Mesenchymal stem cell (in vitro differentiated cells and primary cell): ENCODE data around the gene PRKCSH.

Experiments used
- DNase-seq: peaks from one replicate; pipeline ENCODE4 v3.0.0-alpha.2; 2013
- H2AFZ ChIP-seq: one replicate; pipeline ENCODE4 v1.6.1; 2013; ENCODE audit warnings: low read depth, mild to moderate bottlenecking, control low read depth, inconsistent platforms, low read length, moderate library complexity
- H2AK5ac ChIP-seq: 2 replicates; pipeline ENCODE4 v1.6.1; 2013; ENCODE audit warnings: low read length, moderate library complexity, mild to moderate bottlenecking, inconsistent platforms; ENCODE audit not compliant: severe bottlenecking
- H2BK120ac ChIP-seq: one replicate; pipeline ENCODE4 v1.6.1; 2013; ENCODE audit warnings: low read depth, mild to moderate bottlenecking, inconsistent platforms, low read length, moderate library complexity
- H2BK12ac ChIP-seq, 2 experiments: one replicate each; pipeline ENCODE4 v1.6.1; 2013; ENCODE audit warnings: inconsistent platforms in 2 of 2, low read length in 2 of 2, mild to moderate bottlenecking in 2 of 2, moderate library complexity in 2 of 2, control low read depth in 1 of 2
- H2BK15ac ChIP-seq: one replicate; pipeline ENCODE4 v1.6.1; 2013; ENCODE audit warnings: mild to moderate bottlenecking, low read depth, inconsistent platforms; ENCODE audit not compliant: poor library complexity, severe bottlenecking
- H2BK5ac ChIP-seq: 2 replicates; pipeline ENCODE4 v1.6.1; 2013; ENCODE audit warnings: low read depth, mild to moderate bottlenecking, low read length, control low read depth, inconsistent platforms; ENCODE audit not compliant: poor library complexity, severe bottlenecking
- H3K14ac ChIP-seq, 2 experiments: one replicate each; pipeline ENCODE4 v1.6.1; 2013; ENCODE audit warnings: inconsistent platforms in 2 of 2, low read length in 2 of 2, control low read depth in 1 of 2, mild to moderate bottlenecking in 1 of 2, moderate library complexity in 1 of 2
- H3K18ac ChIP-seq, 2 experiments: one replicate each; pipeline ENCODE4 v1.6.1; 2013; ENCODE audit warnings: inconsistent platforms in 2 of 2, low read length in 2 of 2, control low read depth in 1 of 2, low read depth in 1 of 2, mild to moderate bottlenecking in 1 of 2
- H3K23ac ChIP-seq, 2 experiments: one replicate each; pipeline ENCODE4 v1.6.1; 2013; ENCODE audit warnings: inconsistent platforms in 2 of 2, low read length in 2 of 2, mild to moderate bottlenecking in 2 of 2, moderate library complexity in 2 of 2, control low read depth in 1 of 2
- H3K27ac ChIP-seq: 2 replicates; pipeline ENCODE4 v1.5.1; 2013; ENCODE audit warnings: mild to moderate bottlenecking, moderate library complexity, low read length, control low read depth, inconsistent platforms; ENCODE audit not compliant: poor library complexity, severe bottlenecking
- H3K27me3 ChIP-seq, 2 experiments: 2 replicates each; pipeline versions ENCODE4 v1.6.1 to v1.7.0; 2013; ENCODE audit warnings: low read length in 2 of 2, mild to moderate bottlenecking in 2 of 2, moderate library complexity in 2 of 2, control low read depth in 1 of 2, inconsistent platforms in 1 of 2; ENCODE audit not compliant: control insufficient read depth in 1 of 2, insufficient read depth in 1 of 2
- H3K36me3 ChIP-seq, 2 experiments: 2 replicates each; pipeline versions ENCODE4 v1.6.1 to v1.7.0; 2013; ENCODE audit warnings: low read length in 2 of 2, control low read depth in 1 of 2, inconsistent platforms in 1 of 2, low read depth in 1 of 2, mild to moderate bottlenecking in 1 of 2; ENCODE audit not compliant: insufficient read depth in 2 of 2, control insufficient read depth in 1 of 2
- H3K4ac ChIP-seq, 2 experiments: one replicate each; pipeline ENCODE4 v1.6.1; 2013; ENCODE audit warnings: inconsistent platforms in 2 of 2, low read length in 2 of 2, mild to moderate bottlenecking in 2 of 2, moderate library complexity in 2 of 2, control low read depth in 1 of 2, low read depth in 1 of 2
- H3K4me1 ChIP-seq: 2 replicates; pipeline ENCODE4 v1.6.1; 2013; ENCODE audit warnings: low read depth, low read length, control low read depth; ENCODE audit not compliant: control insufficient read depth, insufficient read depth
- H3K4me2 ChIP-seq: 2 replicates; pipeline ENCODE4 v1.6.1; 2013; ENCODE audit warnings: low read length, mild to moderate bottlenecking, inconsistent platforms; ENCODE audit not compliant: poor library complexity, severe bottlenecking
- H3K4me3 ChIP-seq, 2 experiments: 2 replicates each; pipeline versions ENCODE4 v1.5.1 to v1.7.0; 2013; ENCODE audit warnings: low read length in 2 of 2, mild to moderate bottlenecking in 2 of 2, control low read depth in 1 of 2, low read depth in 1 of 2; ENCODE audit not compliant: insufficient read depth in 1 of 2
- H3K79me1 ChIP-seq: replicated peaks from 2 replicates; pipeline ENCODE4 v1.6.1; 2013; ENCODE audit warnings: mild to moderate bottlenecking, control low read depth, low read length, inconsistent platforms; ENCODE audit not compliant: poor library complexity, severe bottlenecking
- H3K9ac ChIP-seq: 2 replicates; pipeline ENCODE4 v1.7.0; 2013; ENCODE audit warnings: mild to moderate bottlenecking, low read length, moderate library complexity
- H3K9me3 ChIP-seq: 2 replicates; pipeline ENCODE4 v1.7.0; 2013; ENCODE audit warnings: mild to moderate bottlenecking, low read length; ENCODE audit not compliant: control insufficient read depth
- H4K8ac ChIP-seq: one replicate; pipeline ENCODE4 v1.6.1; 2013; ENCODE audit warnings: inconsistent platforms, mild to moderate bottlenecking, low read length, moderate library complexity
- H4K91ac ChIP-seq: one replicate; pipeline ENCODE4 v1.6.1; 2013; ENCODE audit warnings: mild to moderate bottlenecking, low read length, inconsistent platforms
- WGBS: methylation state at CpG from one replicate; pipeline ENCODE4 v1.1.7; 2013; ENCODE audit warnings: mixed read lengths; 5-methylcytosine and 5-hydroxymethylcytosine counted together

The PRKCSH gene

GRCh38 chr19:11448410-11448809, 13.0 kb downstream of the PRKCSH start:
- H3K18ac ChIP-seq: no peak overlapping the region
- DNase-seq: no peak
- no peak overlapping the region for H3K14ac ChIP-seq
- no peak overlapping the region for H2AFZ ChIP-seq
- no peak overlapping the region for H3K9ac ChIP-seq
- H3K27me3 ChIP-seq: no peaks in the 10 kb centered on the region
- no peak overlapping the region for H3K27ac ChIP-seq
- peaks cover 54 to 80% of the 10 kb centered on the region in 2 experiments for H3K36me3 ChIP-seq
- H2BK12ac ChIP-seq: no peak overlapping the region
- no peak overlapping the region for H2BK5ac ChIP-seq
- no peak overlapping the region for H2BK120ac ChIP-seq
- no peaks in the 10 kb centered on the region for H3K9me3 ChIP-seq
- no peak overlapping the region for H3K4me3 ChIP-seq
- H2BK15ac ChIP-seq: no peak overlapping the region
- H3K4me1 ChIP-seq: peaks cover 8% of the 10 kb centered on the region
- no peak overlapping the region for H2AK5ac ChIP-seq
- H3K23ac ChIP-seq: no peak overlapping the region
- WGBS: 96% methylated on average over 13 of the region's 13 CpGs
- H3K4me2 ChIP-seq: no peak overlapping the region
- no peak overlapping the region for H4K91ac ChIP-seq
- no peak overlapping the region for H3K4ac ChIP-seq
- peaks cover 29% of the 10 kb centered on the region for H3K79me1 ChIP-seq
- no peak overlapping the region for H4K8ac ChIP-seq

- Histone ChIP-seq H3K27me3 (no peaks in the 10 kb centered on the region), H2AFZ (no peak overlapping the region), H3K4me3 (no peak overlapping the region), H2BK15ac (no peak overlapping the region), H3K27ac (no peak overlapping the region), H4K8ac (no peak overlapping the region), H2BK12ac (no peak overlapping the region), H3K79me1 (peaks cover 27% of the 10 kb centered on the region), H2BK5ac (no peak overlapping the region), H3K14ac (no peak overlapping the region), H3K36me3 (peaks cover 51 to 74% of the 10 kb centered on the region in 2 experiments), H3K4me1 (peaks cover 8% of the 10 kb centered on the region), H3K4me2 (no peak overlapping the region), H3K4ac (no peak overlapping the region), H3K23ac (no peak overlapping the region), H3K9ac (no peak overlapping the region), H2AK5ac (no peak overlapping the region), H2BK120ac (no peak overlapping the region), H3K9me3 (no peaks in the 10 kb centered on the region), H3K18ac (no peak overlapping the region), H4K91ac (no peak overlapping the region)
- no peak for DNase-seq
- 98% methylated on average over 29 of the region's 31 CpGs for WGBS
Measured at GRCh38 chr19:11448923-11449554, 13.6 kb downstream of the PRKCSH start.

- Histone ChIP-seq H3K4me3 (no peak overlapping the region), H2BK15ac (no peak overlapping the region), H3K27me3 (no peaks in the 10 kb centered on the region), H2AK5ac (no peak overlapping the region), H3K23ac (no peak overlapping the region), H4K91ac (no peak overlapping the region), H3K4me2 (no peak overlapping the region), H3K9me3 (no peaks in the 10 kb centered on the region), H2BK120ac (no peak overlapping the region), H2BK12ac (no peak overlapping the region), H3K27ac (no peak overlapping the region), H3K14ac (no peak overlapping the region), H3K36me3 (peaks cover 36 to 57% of the 10 kb centered on the region in 2 experiments), H4K8ac (no peak overlapping the region), H3K4ac (no peak overlapping the region), H3K4me1 (peaks cover 7% of the 10 kb centered on the region), H3K18ac (no peak overlapping the region), H2BK5ac (no peak overlapping the region), H3K79me1 (peaks cover 12% of the 10 kb centered on the region), H3K9ac (no peak overlapping the region), H2AFZ (no peak overlapping the region)
- 93% methylated on average over 21 of the region's 21 CpGs for WGBS
- no peak for DNase-seq
Measured at GRCh38 chr19:11450570-11451326, 15.3 kb downstream of the PRKCSH start.

- Histone ChIP-seq H3K27me3 (no peaks in the 10 kb centered on the region), H2AFZ (no peak overlapping the region), H3K36me3 (peaks cover 31 to 50% of the 10 kb centered on the region in 2 experiments), H3K18ac (no peak overlapping the region), H3K27ac (no peak overlapping the region), H4K91ac (no peak overlapping the region), H2AK5ac (no peak overlapping the region), H2BK12ac (no peak overlapping the region), H2BK5ac (no peak overlapping the region), H4K8ac (no peak overlapping the region), H3K4me3 (no peak overlapping the region), H3K4me1 (peaks cover 7% of the 10 kb centered on the region), H2BK120ac (no peak overlapping the region), H3K23ac (no peak overlapping the region), H3K9me3 (no peaks in the 10 kb centered on the region), H3K9ac (no peak overlapping the region), H3K4me2 (no peak overlapping the region), H3K4ac (no peak overlapping the region), H3K14ac (no peak overlapping the region), H3K79me1 (peaks cover 8% of the 10 kb centered on the region), H2BK15ac (no peak overlapping the region)
- no peak for DNase-seq
- WGBS: 58% methylated on average over 6 of the region's 13 CpGs
Measured at GRCh38 chr19:11451327-11451870, 16.0 kb downstream of the PRKCSH start.
